EH (cell line): ENCODE measurements around the gene SULT1C3.
"Not testable (repeated sequence)": the region's sequence is repeated elsewhere in the genome, so short reads cannot be mapped to it uniquely, and the experiment has no call there.

Experiments
- DNase-seq: peaks from one replicate; pipeline ENCODE4 v3.0.0-alpha.2; 2015; ENCODE audit warnings: low read depth

The SULT1C3 gene

GRCh38 chr2:108244667-108245414 is 5.1 kb downstream of the SULT1C3 start:
- no peak for DNase-seq

- no peak for DNase-seq
Observed at GRCh38 chr2:108253106-108253505, 13.3 kb downstream of the SULT1C3 start.

- no peak for DNase-seq
Observed at GRCh38 chr2:108257757-108258331, 18.1 kb downstream of the SULT1C3 start.

- no peak for DNase-seq
Observed at GRCh38 chr2:108260773-108261172, 21.0 kb downstream of the SULT1C3 start.

- no peak for DNase-seq
Observed at GRCh38 chr2:108262036-108262435, 22.3 kb downstream of the SULT1C3 start.

GRCh38 chr2:108263401-108263800 is 23.6 kb downstream of the SULT1C3 start:
- DNase-seq: no peak

- DNase-seq: no peak
Observed at GRCh38 chr2:108266218-108266617, 26.4 kb downstream of the SULT1C3 start.

- peak; percentile 75 for DNase-seq
Observed at GRCh38 chr2:108267101-108267500, 27.3 kb downstream of the SULT1C3 start.

GRCh38 chr2:108268001-108268400 is 28.2 kb downstream of the SULT1C3 start:
- DNase-seq: peak; percentile 89

GRCh38 chr2:108270346-108270745 is 30.6 kb downstream of the SULT1C3 start:
- DNase-seq: no peak

- no peak for DNase-seq
Observed at GRCh38 chr2:108270768-108271506, 31.2 kb downstream of the SULT1C3 start.

- DNase-seq: peak; percentile 80
Observed at GRCh38 chr2:108271691-108272253, 32.0 kb downstream of the SULT1C3 start.

- DNase-seq: peak; percentile 35
Observed at GRCh38 chr2:108278631-108279030, 38.9 kb downstream of the SULT1C3 start.

- no peak for DNase-seq
Observed at GRCh38 chr2:108279468-108279867, 39.7 kb downstream of the SULT1C3 start.

GRCh38 chr2:108280466-108280865 is 40.7 kb downstream of the SULT1C3 start:
- no peak for DNase-seq

- DNase-seq: not testable (repeated sequence)
Observed at GRCh38 chr2:108284566-108284965, 44.8 kb downstream of the SULT1C3 start.

- DNase-seq: no peak
Observed at GRCh38 chr2:108285616-108286015, 45.8 kb downstream of the SULT1C3 start.

- no peak for DNase-seq
Observed at GRCh38 chr2:108287169-108287568, 47.4 kb downstream of the SULT1C3 start.

- DNase-seq: no peak
Observed at GRCh38 chr2:108288534-108289106, 48.9 kb downstream of the SULT1C3 start, which contains the start of gene SULT1C2. Gene SULT1C2, plus strand, starts transcription at chr2:108288895. Its CDS starts 4,773 bp downstream, at chr2:108293668.

GRCh38 chr2:108293850-108294249 is 54.1 kb downstream of the SULT1C3 start:
- DNase-seq: no peak

- DNase-seq: peak; percentile 67
Observed at GRCh38 chr2:108297436-108298141, 57.8 kb downstream of the SULT1C3 start.

- no peak for DNase-seq
Observed at GRCh38 chr2:108301558-108301957, 61.8 kb downstream of the SULT1C3 start.
